HG03442 (cell line): ENCODE data around the gene ZDHHC11.
"Not testable (repeated sequence)": the region's sequence is repeated elsewhere in the genome, so short reads cannot be mapped to it uniquely, and the experiment has no call there.

Experiments used
- ATAC-seq: cut with Tn5 transposase; IDR thresholded peaks from one replicate; pipeline ENCODE4 v1.9.1; 2021; ENCODE audit warnings: mild to moderate bottlenecking, moderate library complexity; ENCODE audit not compliant: unreplicated experiment

Gene ZDHHC11

DNA sequence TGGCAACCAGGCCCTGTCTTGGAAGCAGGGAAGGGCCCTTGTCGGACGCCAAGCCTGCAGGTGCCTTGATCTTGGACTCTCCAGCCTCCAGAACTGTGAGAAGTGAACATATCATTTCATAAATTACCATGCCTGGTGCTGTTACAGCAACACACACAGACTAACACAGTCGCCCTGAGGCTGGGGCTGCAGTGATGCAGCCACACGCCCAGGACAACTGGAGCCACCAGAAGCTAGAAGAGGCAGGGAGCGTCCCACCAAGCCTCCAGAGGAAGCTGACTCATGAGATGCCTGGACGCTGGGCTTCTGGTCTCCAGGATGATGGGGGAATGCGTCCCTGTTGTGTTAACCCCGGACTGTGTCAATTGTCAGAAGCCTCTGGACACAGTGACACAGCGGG, 71.8 kb downstream of the ZDHHC11 start:
- not testable (repeated sequence) for ATAC-seq

DNA sequence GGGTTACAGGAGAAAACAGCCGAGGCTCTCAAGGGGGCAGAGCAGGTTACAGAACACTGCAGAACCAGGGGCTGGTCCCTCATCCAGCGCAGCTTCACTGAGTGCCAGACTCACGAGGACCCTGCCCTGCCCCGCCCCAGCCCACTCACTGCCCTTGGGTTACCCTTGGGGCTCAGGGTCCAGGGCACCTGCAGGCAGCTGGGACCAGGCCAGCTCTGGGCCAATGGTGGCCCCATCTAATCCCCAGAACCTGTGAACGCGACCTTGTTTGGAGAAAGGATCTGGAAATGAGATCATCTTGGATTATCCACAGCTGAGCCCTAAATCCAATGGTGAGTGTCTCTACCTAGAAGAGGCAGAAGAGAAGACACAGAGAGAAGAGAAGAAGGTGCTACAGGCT, 72.4 kb downstream of the ZDHHC11 start:
- not testable (repeated sequence) for ATAC-seq

DNA sequence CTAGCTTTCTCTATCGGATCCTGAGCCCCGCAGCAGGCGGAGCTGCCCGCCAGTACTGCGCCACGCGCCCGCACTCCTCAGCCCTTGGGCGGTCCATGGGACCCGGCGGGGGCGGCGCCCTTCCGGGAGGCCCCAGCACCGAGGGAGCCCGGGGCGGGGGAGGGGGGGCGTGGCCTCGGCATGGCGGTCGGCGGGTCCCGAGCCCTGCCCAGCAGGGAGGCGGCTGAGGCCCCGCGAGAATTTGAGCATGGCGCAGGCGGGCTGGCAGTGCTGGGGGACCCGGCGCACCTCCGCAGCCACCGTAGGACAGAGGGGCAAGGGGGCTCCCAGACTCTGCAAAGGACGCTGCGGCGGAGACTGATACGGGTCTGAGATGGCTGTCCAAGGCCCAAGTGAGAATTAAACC, 73.0 kb downstream of the ZDHHC11 start:
- no peak for ATAC-seq

- no peak for ATAC-seq
Observed at GRCh38 chr5:776862-777711, 73.7 kb downstream of the ZDHHC11 start.

GRCh38 chr5:775961-776861, 74.6 kb downstream of the ZDHHC11 start:
- no peak for ATAC-seq

- ATAC-seq, result not testable (repeated sequence)
Observed at GRCh38 chr5:775595-775960, 75.2 kb downstream of the ZDHHC11 start.

GRCh38 chr5:774854-775505, 75.8 kb downstream of the ZDHHC11 start:
- not testable (repeated sequence) for ATAC-seq

DNA sequence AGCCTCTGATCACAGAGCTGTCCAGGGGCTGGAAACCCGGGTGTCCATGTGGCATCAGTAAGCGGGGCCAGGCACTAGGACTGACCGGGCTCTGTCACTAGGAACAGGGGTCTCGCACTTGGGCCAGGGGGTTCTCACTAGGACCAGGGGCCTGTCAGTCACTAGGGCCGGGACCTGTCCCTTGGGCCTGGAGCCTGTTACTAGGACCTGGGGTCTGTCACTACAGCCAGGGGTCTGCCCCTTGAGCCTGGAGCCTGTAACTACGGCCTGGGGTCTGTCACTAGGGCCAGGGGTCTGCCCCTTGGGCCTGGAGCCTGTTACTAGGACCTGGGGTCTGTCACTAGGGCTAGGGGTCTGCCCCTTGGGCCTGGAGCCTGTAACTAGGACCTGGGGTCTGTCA, 76.5 kb downstream of the ZDHHC11 start:
- not testable (repeated sequence) for ATAC-seq

GRCh38 chr5:773517-774264, 77.1 kb downstream of the ZDHHC11 start:
- ATAC-seq, result no peak

GRCh38 chr5:772931-773330, 77.9 kb downstream of the ZDHHC11 start:
- ATAC-seq, result not testable (repeated sequence)

DNA sequence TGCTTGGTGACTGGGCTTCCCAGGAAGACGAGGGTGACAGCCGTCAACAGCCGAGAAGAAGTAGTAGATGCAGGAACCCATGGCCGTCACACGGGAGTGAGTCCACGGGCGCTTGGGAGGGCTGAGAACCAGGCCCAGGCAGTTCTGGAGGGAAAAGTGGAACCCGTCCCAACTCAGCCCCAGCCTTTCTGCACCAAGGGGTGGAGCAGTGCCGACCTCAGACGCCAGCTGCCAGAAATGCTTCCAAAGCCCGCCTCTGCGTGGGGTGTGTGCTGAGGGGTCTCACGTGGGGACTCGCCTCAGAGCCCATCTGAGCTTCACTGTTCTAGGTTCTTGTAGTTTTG, 78.3 kb downstream of the ZDHHC11 start:
- not testable (repeated sequence) for ATAC-seq

GRCh38 chr5:771841-772546, 78.8 kb downstream of the ZDHHC11 start:
- not testable (repeated sequence) for ATAC-seq

- not testable (repeated sequence) for ATAC-seq
Observed at GRCh38 chr5:771087-771781, 79.6 kb downstream of the ZDHHC11 start.

DNA sequence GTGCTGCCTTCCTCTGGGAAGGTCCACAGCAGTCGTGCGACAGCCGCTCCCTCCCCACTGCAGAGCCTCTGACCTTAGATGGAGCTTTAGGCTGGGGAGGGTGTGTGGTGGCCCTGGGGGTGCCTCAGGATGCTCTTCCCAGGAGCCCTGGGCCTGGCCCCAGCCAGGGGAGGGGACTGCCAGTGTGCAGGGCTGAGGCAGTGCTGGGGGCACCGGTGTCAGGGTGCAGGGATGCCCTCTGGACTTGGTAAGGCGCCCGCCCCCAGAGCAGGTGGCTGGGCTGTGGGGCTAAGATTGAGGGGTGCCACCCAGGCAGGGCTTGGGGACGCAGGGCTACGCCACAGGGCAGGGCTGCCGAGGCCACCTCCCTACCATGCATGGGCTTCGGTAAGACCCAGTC, 80.2 kb downstream of the ZDHHC11 start:
- ATAC-seq, result not testable (repeated sequence)

- not testable (repeated sequence) for ATAC-seq
Observed at GRCh38 chr5:769485-770145, 81.2 kb downstream of the ZDHHC11 start.

- ATAC-seq, result no peak
Observed at GRCh38 chr5:766666-767431, 83.9 kb downstream of the ZDHHC11 start.

GRCh38 chr5:765948-766631, 84.7 kb downstream of the ZDHHC11 start:
- no peak for ATAC-seq
